ENCODE results near the gene LRRC15.

- no peak for TF ChIP-seq CTCF (IDR thresholded peaks at IDR 0.05; ENCODE audit: low read length)
- no peak for TF ChIP-seq EZH2 (IDR thresholded peaks at IDR 0.05; ENCODE audit: borderline replicate concordance, low read length)
These were observed 25.7 kb upstream of the LRRC15 start for GRCh38 chr3:194395212-194395611.

Measured in OCI-LY1 (cell line).